GM19463 (cell line): ENCODE results near the gene AKAP6.

Source experiments
- ATAC-seq: cut with Tn5 transposase; IDR thresholded peaks from one replicate; pipeline ENCODE4 v1.9.1; 2021; ENCODE audit warnings: mild to moderate bottlenecking, moderate library complexity; ENCODE audit not compliant: unreplicated experiment

Gene AKAP6

DNA sequence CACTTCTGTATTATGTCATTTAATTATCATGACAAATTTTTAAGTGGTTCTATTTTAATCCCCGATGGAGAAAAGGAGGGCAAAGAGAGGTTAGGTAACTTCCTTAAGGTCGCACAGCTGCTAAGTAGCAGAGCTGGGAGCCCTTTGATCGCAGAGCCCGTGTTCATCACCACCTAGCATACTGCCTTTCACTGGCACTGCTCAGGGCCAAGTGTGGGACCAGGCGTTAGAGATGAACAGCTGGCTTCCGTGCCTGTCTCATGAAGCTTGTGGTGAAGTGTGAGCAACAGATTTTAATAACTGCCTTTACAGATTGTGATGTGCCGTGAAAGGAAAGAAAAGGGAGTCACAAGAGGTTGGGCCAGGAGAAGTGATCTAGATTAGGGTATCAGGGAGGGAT lies 273.6 kb downstream of the AKAP6 start:
- no peak for ATAC-seq

DNA sequence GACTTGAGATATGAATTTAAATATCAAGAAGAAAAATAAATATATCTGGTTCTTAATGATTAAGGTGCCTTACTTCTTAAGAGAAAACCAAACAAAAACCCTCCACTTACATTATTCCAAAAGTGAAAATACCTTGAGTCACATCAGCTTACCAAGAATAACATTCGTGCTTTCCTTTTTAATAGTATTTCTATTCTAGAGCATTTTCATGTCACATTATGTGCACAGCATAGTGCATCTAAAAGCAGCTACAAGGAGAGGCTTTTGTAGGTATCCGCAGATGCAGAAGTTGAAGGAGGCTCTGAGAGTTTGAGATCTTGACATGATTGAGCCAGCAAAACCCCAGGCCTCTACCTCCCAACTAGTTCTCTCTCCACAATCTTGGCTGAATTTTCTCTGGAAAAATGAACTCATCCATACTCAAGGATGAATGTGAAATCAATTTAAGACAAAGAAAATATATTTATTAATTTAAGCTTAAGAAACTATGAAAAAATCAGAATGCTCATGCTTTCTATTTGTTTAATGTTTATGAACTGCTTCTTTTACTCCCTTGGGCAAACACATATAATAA lies 275.0 kb downstream of the AKAP6 start:
- no peak for ATAC-seq

DNA sequence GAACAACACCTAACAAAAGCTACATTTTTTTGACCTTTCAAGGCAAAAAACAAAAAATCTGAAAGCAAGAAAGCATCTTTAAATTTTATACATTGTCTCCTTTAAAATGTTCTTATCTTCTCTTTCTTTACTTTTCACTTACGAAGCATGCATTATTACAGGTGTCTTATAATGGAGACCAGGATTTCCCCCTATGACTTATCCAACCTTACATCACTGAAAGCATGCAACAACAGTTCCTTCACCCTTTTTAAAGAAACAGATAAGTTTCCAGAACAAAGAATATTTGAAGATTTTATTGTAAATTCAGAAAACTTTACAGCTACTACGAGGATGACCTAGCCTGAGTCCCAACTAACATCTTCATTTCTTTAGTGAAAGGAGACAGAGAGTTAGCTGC lies 277.2 kb downstream of the AKAP6 start:
- ATAC-seq, result no peak

DNA sequence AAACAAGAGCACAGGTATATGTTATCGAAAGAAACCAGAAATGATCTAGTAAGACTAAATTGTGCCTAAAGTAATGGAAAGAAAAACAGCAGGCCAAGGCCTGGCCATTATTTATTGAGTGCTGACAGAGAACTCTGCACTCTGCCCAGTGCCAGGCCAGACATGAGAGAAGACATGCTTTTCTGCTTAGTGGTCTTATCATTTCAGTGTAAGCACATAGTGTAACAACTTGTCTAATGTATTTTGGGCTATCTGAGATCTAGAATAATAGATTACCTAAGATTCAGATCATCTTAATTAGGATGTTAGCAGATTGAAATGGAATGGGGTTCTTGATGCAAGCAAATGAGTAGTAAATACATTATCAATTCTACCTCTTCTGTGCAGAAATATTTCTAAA lies 278.3 kb downstream of the AKAP6 start:
- ATAC-seq, result no peak

DNA sequence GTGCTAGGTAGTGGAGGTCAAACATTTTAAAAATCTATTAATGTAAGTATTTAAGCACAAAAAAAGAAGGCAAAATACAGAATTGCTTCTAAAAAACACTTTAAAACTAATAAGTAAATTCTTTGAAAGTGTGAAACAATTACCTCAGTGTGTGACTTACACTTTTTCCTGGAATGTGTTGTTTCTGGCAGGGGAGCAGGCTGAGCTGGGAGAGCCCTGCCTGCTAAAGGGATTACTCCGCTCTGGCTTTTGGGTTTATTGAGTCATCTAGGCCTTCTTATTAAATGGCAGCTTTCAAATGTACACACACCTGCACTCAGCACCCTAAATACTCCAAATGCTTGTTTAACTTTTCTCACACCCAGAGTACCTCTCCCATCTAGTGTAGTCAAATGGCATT lies 279.8 kb downstream of the AKAP6 start:
- ATAC-seq, result no peak

DNA sequence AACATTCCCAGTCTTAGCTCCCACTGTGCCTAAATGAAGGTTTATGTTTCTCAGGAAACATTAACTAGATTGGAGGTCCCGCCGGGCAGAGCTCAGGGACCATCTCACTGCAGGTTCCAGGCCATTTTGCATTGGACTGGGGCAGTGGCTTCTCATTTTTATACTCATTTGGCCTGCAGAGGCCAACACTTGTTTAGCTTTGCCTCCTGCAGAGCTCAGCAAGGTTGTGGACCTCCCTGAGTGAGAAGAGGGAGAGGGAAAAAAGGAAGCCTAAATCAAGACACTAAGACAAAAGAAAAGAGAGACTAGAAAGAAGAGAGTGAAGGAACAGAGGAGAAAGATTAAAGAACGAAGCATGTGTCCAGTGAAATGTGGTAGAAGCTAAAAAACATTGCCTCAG lies 280.3 kb downstream of the AKAP6 start:
- no peak for ATAC-seq

DNA sequence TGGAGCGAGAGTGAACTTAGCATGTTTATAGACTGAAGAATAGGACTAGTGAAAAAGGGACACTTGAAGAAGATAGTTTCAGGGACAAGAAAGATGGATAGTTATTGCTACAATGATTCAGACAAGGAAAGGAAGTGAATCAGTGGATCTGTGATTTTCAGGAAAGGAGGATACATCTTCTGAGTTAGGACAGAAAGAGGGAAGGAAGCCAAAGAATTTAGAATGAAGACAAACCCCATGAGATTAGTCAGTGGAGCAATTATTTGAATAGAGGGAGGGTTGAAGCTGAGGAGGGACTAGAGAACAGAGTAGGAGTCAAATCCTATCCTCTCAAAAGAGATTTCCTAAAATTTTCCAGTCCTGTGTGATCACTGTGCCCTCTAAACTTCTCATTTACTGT lies 282.7 kb downstream of the AKAP6 start:
- no peak for ATAC-seq

DNA sequence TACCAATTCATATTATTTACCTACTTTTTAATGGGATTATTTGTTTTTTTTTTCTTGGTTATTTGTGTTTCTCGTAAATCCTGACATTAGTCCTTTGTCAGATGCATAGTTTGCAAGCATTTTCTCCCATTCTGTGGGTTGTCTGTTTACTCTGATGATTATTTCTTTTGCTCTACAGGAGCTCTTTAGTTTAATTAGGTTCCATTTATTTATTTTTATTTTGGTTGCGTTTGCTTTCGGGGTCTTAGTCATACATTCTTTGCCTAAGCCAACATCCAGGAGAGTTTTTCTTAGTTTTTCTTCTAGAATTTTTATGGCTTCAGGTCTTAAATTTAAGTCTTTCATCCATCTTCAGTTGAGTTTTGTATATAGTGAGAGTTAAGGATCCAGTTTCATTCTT lies 289.9 kb downstream of the AKAP6 start:
- no peak for ATAC-seq

DNA sequence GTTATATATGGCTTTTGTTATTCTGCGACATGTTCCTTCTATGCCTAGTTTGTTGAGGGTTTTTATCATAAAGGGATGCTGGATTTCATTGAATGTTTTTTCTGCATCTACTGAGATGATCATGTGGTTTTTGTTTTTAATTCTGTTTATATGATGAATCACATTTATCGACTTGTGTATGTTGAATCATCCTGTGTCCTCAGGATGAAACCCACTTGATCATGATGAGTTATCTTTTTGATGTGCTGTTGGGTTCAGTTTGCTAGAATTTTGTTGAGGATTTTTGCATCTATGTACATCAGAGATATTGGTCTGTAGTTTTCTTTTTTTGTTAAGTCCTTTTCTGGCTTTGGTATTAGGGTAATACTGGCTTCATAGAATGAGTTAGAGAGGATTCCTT lies 291.2 kb downstream of the AKAP6 start:
- no peak for ATAC-seq

DNA sequence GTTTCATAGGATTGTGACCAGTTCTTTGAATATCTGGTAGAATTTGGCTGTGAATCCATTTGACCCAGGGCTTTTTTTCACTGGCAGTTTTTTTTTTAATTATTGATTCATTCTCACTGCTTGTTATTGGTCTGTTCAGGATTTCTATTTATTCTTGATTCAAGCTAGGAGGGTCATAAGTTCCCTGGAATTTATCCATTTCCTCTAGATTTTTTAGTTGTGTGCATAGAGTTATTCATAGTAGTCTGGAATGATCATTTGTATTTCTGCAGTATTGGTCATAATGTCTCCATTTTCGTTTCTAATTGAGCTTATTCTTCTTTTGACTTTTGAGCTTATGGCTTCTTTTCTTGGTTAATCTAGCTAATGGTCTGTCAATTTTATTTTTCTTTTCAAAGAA lies 291.6 kb downstream of the AKAP6 start:
- ATAC-seq, result no peak

DNA sequence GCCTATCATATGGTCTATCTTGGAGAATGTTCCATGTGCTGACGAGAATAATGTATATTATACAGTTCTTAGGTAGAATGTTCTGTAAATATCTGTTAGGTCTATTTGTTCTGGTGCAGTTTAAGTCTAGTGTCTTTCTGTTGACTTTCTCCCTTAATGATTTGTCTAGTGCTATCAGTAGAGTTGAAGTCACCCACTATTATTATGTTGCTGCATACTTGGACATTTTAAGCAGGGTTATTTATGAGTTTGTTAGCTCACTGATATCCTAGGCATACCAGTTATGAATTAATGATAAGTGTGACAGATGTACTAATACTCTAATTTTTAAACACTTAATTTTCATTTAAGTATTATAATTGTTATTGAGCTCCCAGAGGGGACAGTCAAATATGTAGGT lies 292.5 kb downstream of the AKAP6 start:
- no peak for ATAC-seq

DNA sequence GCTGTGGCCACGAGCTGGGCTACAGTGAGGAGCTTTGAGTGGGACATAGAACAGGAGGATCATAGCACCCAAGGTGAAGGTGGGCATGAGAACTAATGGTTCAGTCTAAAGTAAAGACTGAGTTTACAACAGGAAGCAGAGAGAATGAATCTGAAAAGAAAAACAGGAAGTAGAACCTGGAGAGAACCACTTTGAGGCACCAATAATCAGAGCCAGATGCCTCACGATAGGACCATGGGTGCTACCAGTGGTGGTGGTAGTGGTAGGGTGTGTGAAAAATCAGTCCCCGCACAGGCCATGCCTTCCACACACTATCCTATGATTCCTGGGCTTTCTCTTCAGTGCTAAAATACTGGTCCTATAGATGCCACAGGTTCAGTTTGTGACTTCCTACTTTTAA lies 293.6 kb downstream of the AKAP6 start:
- ATAC-seq, result no peak

DNA sequence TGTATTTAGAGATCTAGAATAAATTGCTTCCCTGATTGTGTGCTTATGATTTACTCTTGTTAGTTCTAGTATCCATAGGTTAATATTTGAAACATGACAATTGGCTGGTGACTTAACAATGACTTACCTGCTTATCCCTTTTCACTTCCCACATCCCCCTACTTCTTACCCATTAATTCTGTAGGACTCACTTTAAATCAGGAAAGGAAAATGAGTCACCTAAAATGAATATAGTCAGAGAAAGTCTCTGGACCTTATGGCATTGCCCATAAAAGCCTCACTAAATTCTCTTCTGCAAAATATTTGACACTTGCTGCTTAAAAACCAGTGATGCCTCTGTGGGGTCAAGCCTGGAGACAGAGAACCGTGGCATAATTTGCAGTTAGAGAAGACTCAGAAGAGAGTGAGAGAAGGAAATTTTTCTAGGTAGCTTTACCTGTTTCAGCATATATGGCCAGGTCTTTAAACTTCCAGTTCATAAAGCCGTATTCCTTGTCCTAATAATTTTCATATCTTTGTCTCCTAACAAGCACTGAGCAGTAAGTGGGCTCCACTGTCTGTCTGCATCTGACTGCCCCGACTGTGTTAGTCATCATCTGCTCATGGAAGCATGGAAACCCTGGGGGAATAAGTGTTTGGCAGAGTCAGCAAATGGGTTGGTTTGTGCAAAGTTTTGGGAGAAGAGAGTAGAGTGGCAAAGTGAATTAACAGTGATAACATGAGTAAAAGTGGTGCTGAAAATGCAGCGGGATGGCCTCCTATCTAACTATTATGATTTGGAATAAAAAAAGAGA lies 294.4 kb downstream of the AKAP6 start:
- no peak for ATAC-seq

DNA sequence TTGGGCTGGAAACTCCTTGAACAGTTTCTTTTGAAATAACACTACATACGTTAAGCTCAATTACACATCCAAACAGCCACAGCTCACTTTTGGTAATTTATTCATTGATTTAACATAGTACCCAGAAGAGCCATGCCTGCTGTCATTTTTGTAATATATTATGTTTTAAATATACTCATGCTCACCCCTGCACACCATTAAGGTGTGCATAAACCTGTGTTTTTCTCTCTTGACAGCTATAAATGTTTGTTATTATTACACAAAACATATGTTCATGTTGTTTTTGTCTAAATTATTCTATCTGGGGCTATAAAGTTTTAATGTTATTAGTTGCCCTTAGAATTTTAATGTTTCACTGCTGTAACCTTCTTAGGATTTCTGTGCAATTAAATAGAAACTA lies 296.1 kb downstream of the AKAP6 start:
- no peak for ATAC-seq

DNA sequence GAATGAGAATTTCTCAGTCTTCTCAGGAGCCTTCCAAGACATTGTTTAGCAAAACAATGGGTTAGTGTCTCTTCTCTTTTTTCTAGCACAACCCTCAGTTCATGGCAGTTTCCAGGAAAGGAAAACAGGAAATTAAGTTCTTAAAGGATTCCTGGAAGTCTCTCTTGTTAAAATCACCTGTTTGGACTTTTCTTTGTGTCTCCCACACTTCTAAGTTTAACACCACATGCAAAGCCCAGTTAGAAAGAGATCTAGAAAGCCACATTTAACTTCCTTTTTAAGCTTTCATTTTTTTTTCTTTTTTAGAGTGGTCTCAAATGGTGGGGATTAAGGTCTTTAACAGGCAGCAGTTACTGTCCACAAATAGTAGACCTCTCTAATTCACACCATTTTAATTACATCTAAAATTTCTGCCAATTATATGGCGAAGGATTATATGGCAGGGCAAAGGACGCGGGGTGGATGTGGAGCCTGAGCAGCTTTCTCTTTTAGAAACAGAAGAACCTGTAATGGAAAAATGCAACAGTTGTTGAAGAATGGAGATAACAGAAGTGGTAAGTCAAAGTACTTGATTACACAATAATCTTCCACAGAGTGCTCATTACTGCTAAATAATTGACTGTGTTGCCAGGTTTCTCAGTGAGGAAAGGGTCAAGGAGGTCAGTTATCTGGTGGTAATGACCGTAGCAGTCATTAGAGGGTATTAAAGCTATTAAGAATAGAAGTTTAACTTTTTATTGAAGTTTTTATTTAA lies 298.6 kb downstream of the AKAP6 start:
- no peak for ATAC-seq

DNA sequence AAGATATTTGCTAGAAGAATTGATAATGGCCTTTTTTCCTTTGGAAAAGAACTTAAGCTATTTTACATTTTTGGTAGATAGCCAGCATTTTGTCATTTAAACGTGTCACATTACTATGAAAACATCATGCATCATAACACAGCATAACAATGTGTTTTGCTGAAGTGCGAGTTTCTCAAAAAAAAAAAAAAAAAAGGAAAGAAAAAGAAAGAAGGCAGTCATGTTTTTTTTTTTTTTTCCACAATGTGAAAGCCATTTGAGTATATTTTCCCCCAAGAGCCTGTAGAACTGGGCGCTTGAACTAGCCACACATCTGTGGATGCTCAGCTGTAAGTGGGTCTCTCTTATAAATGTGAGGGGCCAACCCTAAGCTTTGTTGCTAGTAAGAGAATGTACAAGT lies 300.1 kb downstream of the AKAP6 start:
- ATAC-seq, result no peak

DNA sequence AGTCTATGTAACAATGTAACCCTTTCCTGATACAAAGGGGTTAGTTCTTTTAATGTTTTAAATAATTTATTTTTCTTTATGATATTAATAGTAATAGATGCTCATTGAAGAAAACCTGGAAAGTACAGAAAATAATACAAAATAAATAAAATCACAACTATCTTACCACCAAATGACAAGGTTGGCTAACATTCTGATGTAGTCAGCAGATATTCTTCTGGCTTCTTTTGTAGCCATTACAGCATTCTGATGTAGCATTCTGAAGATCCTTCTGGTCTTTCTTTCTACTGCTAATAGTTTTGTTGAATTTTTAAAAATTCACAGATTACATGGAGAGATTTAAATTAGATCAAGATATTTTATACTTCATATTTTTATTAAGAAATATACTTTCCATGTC lies 301.6 kb downstream of the AKAP6 start:
- ATAC-seq, result no peak

DNA sequence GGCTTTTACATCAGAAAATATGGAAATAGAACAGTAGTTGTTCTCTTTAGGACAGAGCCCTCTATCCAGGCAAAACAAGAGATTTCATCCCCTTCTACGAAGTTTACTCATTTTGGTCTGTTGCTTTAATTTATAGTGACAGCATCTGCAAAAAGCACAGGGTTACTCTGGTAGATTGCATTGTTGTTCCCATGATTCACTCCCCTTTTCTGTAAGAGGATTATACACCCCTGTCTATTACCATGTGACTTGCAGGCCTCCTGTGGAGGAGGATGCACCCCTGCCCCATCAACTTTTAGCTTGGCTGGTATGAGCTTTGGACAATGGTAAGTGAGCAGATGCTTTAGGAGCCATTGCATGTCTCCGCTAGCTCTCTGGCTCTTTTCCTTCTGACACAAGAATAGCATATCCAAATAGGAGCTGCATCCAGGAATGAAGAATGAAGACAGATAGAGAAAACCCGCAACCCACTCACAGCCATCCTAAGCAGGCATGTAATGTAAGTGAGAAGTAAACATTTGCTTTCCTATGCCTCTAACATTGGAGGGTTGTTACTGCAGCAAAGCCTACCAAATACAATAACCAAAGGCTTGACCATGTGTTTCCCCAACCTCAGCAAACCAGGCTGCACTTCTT lies 304.2 kb downstream of the AKAP6 start:
- ATAC-seq, result no peak

DNA sequence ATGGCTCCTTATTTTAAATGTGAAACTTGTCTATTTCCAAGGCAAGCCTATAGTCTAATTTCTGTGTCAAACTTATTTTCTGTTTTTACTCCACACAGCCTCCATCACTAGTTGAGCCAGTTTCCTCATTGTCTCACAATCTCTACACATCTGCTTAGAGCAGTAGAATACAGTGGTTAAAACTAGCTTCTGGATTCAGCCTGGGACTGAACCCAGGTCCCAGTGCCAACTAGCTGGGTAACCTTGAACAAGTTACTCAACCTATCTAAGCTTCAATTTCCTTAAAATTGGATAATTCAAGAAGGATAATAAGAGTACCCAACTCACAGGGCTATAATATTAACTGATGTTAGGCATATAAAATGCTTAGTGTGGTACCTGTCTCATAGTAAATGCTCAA lies 304.8 kb downstream of the AKAP6 start:
- ATAC-seq, result no peak

DNA sequence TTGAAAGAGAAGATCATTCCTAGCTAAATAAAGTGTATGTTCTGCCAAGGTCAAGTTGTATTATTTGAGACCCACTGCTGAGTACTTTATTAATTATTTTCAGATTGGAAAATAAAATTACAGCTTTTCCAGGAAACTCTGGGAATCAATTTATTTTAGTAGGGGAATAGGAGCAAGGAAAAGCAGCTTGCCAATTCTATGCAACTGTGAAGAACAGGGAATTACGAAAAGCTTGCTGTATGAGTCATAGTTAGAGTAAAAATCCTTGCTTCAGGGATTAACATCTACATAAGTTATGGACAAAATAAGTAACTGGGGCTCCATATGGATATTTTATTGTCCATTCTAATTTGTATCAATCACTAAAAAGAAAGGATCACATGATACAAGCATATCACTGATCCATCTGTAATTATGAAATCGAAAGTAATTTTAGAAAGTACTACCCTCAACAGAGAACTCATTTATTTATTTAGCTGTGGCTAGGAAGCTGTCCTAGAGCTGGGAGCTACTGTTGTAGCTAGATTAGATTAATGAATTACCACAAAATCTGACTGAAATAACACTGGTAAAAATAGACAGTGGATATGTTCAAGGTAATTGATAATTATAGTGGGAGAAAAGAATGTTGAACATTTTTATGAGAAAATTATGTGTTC lies 306.1 kb downstream of the AKAP6 start:
- ATAC-seq, result peak; percentile 56

DNA sequence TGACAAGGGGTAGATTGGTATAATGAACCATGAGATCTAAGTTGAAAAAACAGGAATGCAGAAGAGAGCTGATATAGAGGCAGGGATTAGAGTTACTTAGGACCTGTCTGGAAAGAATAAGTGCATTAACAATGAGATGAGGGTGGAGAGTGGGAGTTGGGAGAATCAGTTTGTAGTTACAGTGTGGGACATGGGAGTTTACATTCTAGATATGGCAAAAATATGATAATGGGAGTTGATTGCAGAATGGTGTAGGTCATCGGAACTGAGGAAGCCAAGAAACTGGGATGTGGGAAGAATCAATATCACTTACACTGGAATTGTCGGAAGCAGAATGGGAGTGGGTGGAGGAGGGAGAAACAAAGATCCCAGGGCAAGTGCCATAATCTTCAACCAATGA lies 308.5 kb downstream of the AKAP6 start:
- ATAC-seq, result no peak
